IMR-90 (cell line): ENCODE data around the gene ABI3. TPM values are rescaled to one million over a fixed set of nuclear protein-coding genes. Genes with fewer than 3 reads are reported as not detected.

Source experiments
- ATAC-seq: fragments of 200-7000 bp; cut with Tn5 transposase; 2 replicates; pipeline ENCODE4 v1.9.1; 2020; ENCODE audit warnings: low read depth, mild to moderate bottlenecking, moderate library complexity
- BruUV-seq: library from RNA; stranded (reverse); fragments of 400-500 nt; replicated peaks from 2 replicates; lab custom pipeline; 2021; lab: Mats Ljungman, UMichigan
- CTCF ChIA-PET: fragments of 300-600 bp; formaldehyde crosslinking; extraction: SDS; loops from one replicate; lab custom pipeline; 2021; ENCODE audit warnings: antibody characterized with exemption; lab: Yijun Ruan, JAX
- POLR2A ChIA-PET: fragments of 300-600 bp; sonication (Branson Sonifier 250); formaldehyde crosslinking; loops from one replicate; lab custom pipeline; 2022; ENCODE audit warnings: antibody characterized with exemption; ENCODE audit not compliant: unreplicated experiment; lab: Charles Lee
- DNase-seq: peaks from one replicate; pipeline ENCODE4 v3.0.0; 2013
- H2AFZ ChIP-seq: replicated peaks from 2 replicates; pipeline ENCODE3; 2013; ENCODE audit warnings: low read length, mild to moderate bottlenecking; ENCODE audit not compliant: poor library complexity
- H2AK5ac ChIP-seq: 2 replicates; pipeline ENCODE4 v1.6.1; 2013; ENCODE audit warnings: low read depth, low read length, inconsistent platforms
- H2AK9ac ChIP-seq: replicated peaks from 2 replicates; pipeline ENCODE3; 2013; ENCODE audit warnings: mild to moderate bottlenecking, low read depth, low read length, moderate library complexity; ENCODE audit not compliant: poor library complexity
- H2BK120ac ChIP-seq: 2 replicates; pipeline ENCODE4 v1.6.1; 2013; ENCODE audit warnings: low read depth, low read length, inconsistent platforms
- H2BK15ac ChIP-seq: 3 replicates; pipeline ENCODE4 v1.6.1; 2013; ENCODE audit warnings: low read depth, low read length, inconsistent platforms
- H2BK20ac ChIP-seq: 2 replicates; pipeline ENCODE4 v1.6.1; 2013; ENCODE audit warnings: low read depth, mild to moderate bottlenecking, inconsistent platforms, low read length, moderate library complexity
- H2BK5ac ChIP-seq: 2 replicates; pipeline ENCODE4 v1.6.1; 2013; ENCODE audit warnings: mild to moderate bottlenecking, low read depth, low read length, inconsistent platforms; ENCODE audit not compliant: poor library complexity, severe bottlenecking
- H3K14ac ChIP-seq: replicated peaks from 2 replicates; pipeline ENCODE4 v1.6.1; 2013; ENCODE audit warnings: low read depth, low read length, inconsistent platforms
- H3K18ac ChIP-seq: 2 replicates; pipeline ENCODE4 v1.6.1; 2013; ENCODE audit warnings: low read depth, low read length, control low read depth
- H3K23ac ChIP-seq: 2 replicates; pipeline ENCODE4 v1.6.1; 2013; ENCODE audit warnings: low read depth, low read length, inconsistent platforms
- H3K27ac ChIP-seq: 2 replicates; pipeline ENCODE4 v1.5.1; 2013; ENCODE audit warnings: mild to moderate bottlenecking, control low read depth, low read length; ENCODE audit not compliant: insufficient read depth
- H3K27me3 ChIP-seq: 2 replicates; pipeline ENCODE4 v1.6.1; 2013; ENCODE audit warnings: low read length; ENCODE audit not compliant: control insufficient read depth, insufficient read depth
- H3K36me3 ChIP-seq: 2 replicates; pipeline ENCODE4 v1.6.1; 2013; ENCODE audit warnings: low read length, mixed read lengths; ENCODE audit not compliant: control insufficient read depth, insufficient read depth
- H3K4ac ChIP-seq: 2 replicates; pipeline ENCODE4 v1.6.1; 2013; ENCODE audit warnings: low read depth, low read length, inconsistent platforms
- H3K4me1 ChIP-seq: 2 replicates; pipeline ENCODE4 v1.6.1; 2013; ENCODE audit warnings: low read length, mixed read lengths; ENCODE audit not compliant: control insufficient read depth, insufficient read depth
- H3K4me2 ChIP-seq: 2 replicates; pipeline ENCODE4 v1.6.1; 2013; ENCODE audit warnings: low read depth, mild to moderate bottlenecking, control low read depth, low read length, moderate library complexity
- H3K4me3 ChIP-seq: 2 replicates; pipeline ENCODE4 v1.5.1; 2013; ENCODE audit warnings: low read depth, mild to moderate bottlenecking, control low read depth, low read length, moderate library complexity; ENCODE audit not compliant: insufficient read depth
- H3K56ac ChIP-seq: 2 replicates; pipeline ENCODE4 v1.6.1; 2013; ENCODE audit warnings: low read length, inconsistent platforms; ENCODE audit not compliant: insufficient read depth; ENCODE audit errors: extremely low read depth
- H3K79me1 ChIP-seq, 2 experiments: 2 replicates each; pipeline ENCODE4 v1.6.1; 2013; ENCODE audit warnings: low read length in 2 of 2, inconsistent platforms in 1 of 2, low read depth in 1 of 2
- H3K9ac ChIP-seq: 2 replicates; pipeline ENCODE4 v1.6.1; 2013; ENCODE audit warnings: low read depth, low read length, control low read depth
- H3K9me1 ChIP-seq: 2 replicates; pipeline ENCODE4 v1.6.1; 2013; ENCODE audit warnings: low read length, inconsistent platforms; ENCODE audit not compliant: insufficient read depth
- H3K9me3 ChIP-seq: 2 replicates; pipeline ENCODE4 v1.6.1; 2013; ENCODE audit warnings: low read length; ENCODE audit not compliant: control insufficient read depth, insufficient read depth
- H4K20me1 ChIP-seq: 2 replicates; pipeline ENCODE4 v1.6.1; 2013; ENCODE audit warnings: low read length, inconsistent platforms; ENCODE audit not compliant: insufficient read depth
- H4K5ac ChIP-seq: 2 replicates; pipeline ENCODE4 v1.6.1; 2013; ENCODE audit warnings: mild to moderate bottlenecking, low read depth, low read length, control low read depth
- H4K8ac ChIP-seq, 2 experiments: 2 replicates each; pipeline ENCODE4 v1.6.1; 2013; ENCODE audit warnings: low read depth in 2 of 2, low read length in 2 of 2, control low read depth in 1 of 2, inconsistent platforms in 1 of 2
- H4K91ac ChIP-seq: 2 replicates; pipeline ENCODE4 v1.6.1; 2013; ENCODE audit warnings: low read depth, low read length, inconsistent platforms; ENCODE audit not compliant: insufficient read depth
- BHLHE40 ChIP-seq: fragments of 150-350 bp; IDR thresholded peaks from 2 replicates; pipeline ENCODE4 v1.6.1; 2016; ENCODE audit warnings: mild to moderate bottlenecking, low read depth, low read length
- CEBPB ChIP-seq: IDR thresholded peaks from 2 replicates; pipeline ENCODE4 v1.6.1; 2012; ENCODE audit warnings: low read depth, low read length, improper control_type of control experiment
- CHD1 ChIP-seq: IDR thresholded peaks from 2 replicates; pipeline ENCODE4 v1.6.1; 2012; ENCODE audit warnings: low read depth, low read length, improper control_type of control experiment
- CTCF ChIP-seq: conservative IDR thresholded peaks from 2 replicates; pipeline ENCODE4 v1.5.1; 2012; ENCODE audit warnings: mild to moderate bottlenecking, low read depth, low read length, improper control_type of control experiment
- ELK1 ChIP-seq: fragments of 150-350 bp; IDR thresholded peaks from 2 replicates; pipeline ENCODE4 v1.6.1; 2016; ENCODE audit warnings: low read depth, mild to moderate bottlenecking, low read length, moderate library complexity, borderline replicate concordance
- FOS ChIP-seq: fragments of 150-350 bp; IDR thresholded peaks from 2 replicates; pipeline ENCODE4 v1.6.1; 2016; ENCODE audit warnings: low read depth, low read length
- MAFK ChIP-seq: IDR thresholded peaks from 2 replicates; pipeline ENCODE4 v1.6.1; 2012; ENCODE audit warnings: low read depth, low read length, improper control_type of control experiment
- MXI1 ChIP-seq: IDR thresholded peaks from 2 replicates; pipeline ENCODE4 v1.6.1; 2012; ENCODE audit warnings: low read depth, mild to moderate bottlenecking, low read length, moderate library complexity, borderline replicate concordance
- NFE2L2 ChIP-seq: fragments of 150-350 bp; IDR thresholded peaks from 2 replicates; pipeline ENCODE4 v1.6.1; 2016; ENCODE audit warnings: low read depth, mild to moderate bottlenecking, low read length
- POLR2A ChIP-seq: IDR thresholded peaks from 2 replicates; pipeline ENCODE4 v1.6.1; 2012; ENCODE audit warnings: mild to moderate bottlenecking, low read depth, low read length
- RAD21 ChIP-seq: IDR thresholded peaks from 2 replicates; pipeline ENCODE4 v1.6.1; 2012; ENCODE audit warnings: low read length, improper control_type of control experiment
- RCOR1 ChIP-seq: IDR thresholded peaks from 2 replicates; pipeline ENCODE4 v1.6.1; 2012; ENCODE audit warnings: mild to moderate bottlenecking, low read length, improper control_type of control experiment; ENCODE audit not compliant: insufficient replicate concordance
- RFX5 ChIP-seq: IDR thresholded peaks from 2 replicates; pipeline ENCODE4 v1.8.0; 2012; ENCODE audit warnings: low read depth, mild to moderate bottlenecking, low read length, moderate library complexity
- SMC3 ChIP-seq: fragments of 150-350 bp; IDR thresholded peaks from 2 replicates; pipeline ENCODE4 v1.6.1; 2016; ENCODE audit warnings: low read depth, mild to moderate bottlenecking, antibody characterized with exemption, low read length, moderate library complexity
- WGBS, 2 experiments: methylation state at CpG; one replicate each; pipeline versions ENCODE4 v1.1.5 to v1.1.7; 2013; ENCODE audit warnings: missing lambda C conversion rate in 2 of 2; ENCODE audit not compliant: insufficient read length in 1 of 2; ENCODE audit errors: extremely low coverage in 2 of 2; 5-methylcytosine and 5-hydroxymethylcytosine counted together
- dilution Hi-C: fragments of 300-500 bp; cut with HindIII; formaldehyde crosslinking; loops from one replicate; pipeline ENCODE4 v1.14.3; 2018; ENCODE audit warnings: low sequenced_read_pairs; ENCODE audit not compliant: unreplicated experiment
- in situ Hi-C: fragments of 300-500 bp; cut with MboI; formaldehyde crosslinking; loops from 3 replicates; pipeline ENCODE4 v1.14.3; 2019; ENCODE audit warnings: low sequenced_read_pairs, inconsistent platforms, mixed read lengths
- intact Hi-C: fragments of 100-400 bp; cut with micrococcal nuclease; formaldehyde crosslinking; loops from 2 replicates; pipeline ENCODE4 v1.10.0; 2022
- polyA plus RNA-seq, 3 experiments: library from polyadenylated mRNA; depleted of rRNA; stranded (reverse); fragments of >200 nt; gene quantifications; 2 replicates each; pipeline ENCODE4 v1.2.3, GENCODE V29; 2012; ENCODE audit warnings: low replicate concordance in 1 of 3
- total RNA-seq: library from RNA; depleted of rRNA; stranded (reverse); fragments of >200 nt; gene quantifications from 2 replicates; pipeline ENCODE4 v1.2.3, GENCODE V29; 2012

Gene ABI3
- total and polyA plus RNA-seq, 2 of the 4 experiments (the other 2 are of a cell fraction), result 1.1 to 1.2 TPM

GRCh38 chr17:49191917-49192741, 18.4 kb upstream of the ABI3 start:
- ATAC-seq (peak; percentile 86), DNase-seq (peak; percentile 77)
- H4K91ac ChIP-seq, result peak overlapping the region; percentile 75
- peak overlapping the region; percentile 82 for H3K27ac ChIP-seq
- H3K79me1 ChIP-seq, result no peaks in the 10 kb centered on the region
- peaks cover 8% of the 10 kb centered on the region; the same call in 1 of the 2 replicates for H3K9me1 ChIP-seq
- H3K9ac ChIP-seq, result peak overlapping the region; percentile 74
- peak overlapping the region; percentile 90 for H3K4me2 ChIP-seq
- peak overlapping the region; percentile 90 for H2BK120ac ChIP-seq
- no TSS peak for BruUV-seq
- H2AK9ac ChIP-seq, result peak overlapping the region; percentile 87
- H3K4ac ChIP-seq, result peak overlapping the region; percentile 73
- peak overlapping the region; percentile 97 for H2AFZ ChIP-seq
- H3K14ac ChIP-seq, result peak overlapping the region; percentile 70
- H4K5ac ChIP-seq, result peak overlapping the region; percentile 38
- dilution Hi-C loops (no loop called here), intact Hi-C loops (loop anchor here (5.0 to 10.0 kb wide), 2 partner anchors 35 to 873 kb away; no protein-coding TSS in a partner anchor), in situ Hi-C loops (no loop called here)
- no peaks in the 10 kb centered on the region for H3K27me3 ChIP-seq
- peak overlapping the region; percentile 76 for H2BK5ac ChIP-seq
- no peak overlapping the region; the same call in 1 of the 2 replicates for H2AK5ac ChIP-seq
- H2BK20ac ChIP-seq, result peak overlapping the region; percentile 87
- no peaks in the 10 kb centered on the region for H3K9me3 ChIP-seq
- peak overlapping the region; percentile 64 for H3K56ac ChIP-seq
- peak overlapping the region; percentile 13 to 80 for H4K8ac ChIP-seq
- H3K18ac ChIP-seq, result peak overlapping the region; percentile 33
- peak overlapping the region; percentile 57 for H2BK15ac ChIP-seq
- H3K23ac ChIP-seq, result peak overlapping the region; percentile 94
- 0% methylated on average over 25 of the region's 53 CpGs; no CpG with 5 or more reads in 1 of the 2 experiments for WGBS, 2 experiments
- no peaks in the 10 kb centered on the region for H3K36me3 ChIP-seq
- CTCF ChIA-PET, result interaction anchor here (0.7 to 1.7 kb wide), 4 partner anchors 12 to 146 kb away, joined by 3 to 5 read pairs (median 4); no protein-coding TSS in a partner anchor
- H4K20me1 ChIP-seq, result peaks cover 3% of the 10 kb centered on the region
- H3K4me3 ChIP-seq, result peak overlapping the region; percentile 66
- POLR2A ChIA-PET, result interaction anchor here (0.5 kb wide), 1 partner anchor 464 kb away, joined by 3 read pairs; the partner anchor contains the start of gene HOXB13
- H3K4me1 ChIP-seq, result no peaks in the 10 kb centered on the region
- TF ChIP-seq RFX5 (no peak), CTCF (peak; percentile 35; the same call in 1 of the 2 replicates), MAFK (no peak), BHLHE40 (peak; percentile 91), RAD21 (no peak), CEBPB (no peak), MXI1 (peak; percentile 96), ELK1 (peak; percentile 89; the same call in 1 of the 2 replicates), SMC3 (0 out of 2 replicates have a peak, but pooled peaks have one; percentile 4), FOS (peak; percentile 97), POLR2A (peak; percentile 55; the same call in 1 of the 2 replicates), NFE2L2 (0 out of 2 replicates have a peak, but pooled peaks have one; percentile 2), CHD1 (peak; percentile 95; the same call in 1 of the 2 replicates), RCOR1 (no peak)
